ENCODE results near the gene FAM72B. TPM values are rescaled to one million over a fixed set of nuclear protein-coding genes. Genes with fewer than 3 reads are reported as not detected.
"Not testable (repeated sequence)": the region's sequence is repeated elsewhere in the genome, so short reads cannot be mapped to it uniquely, and the experiment has no call there.

FAM72B gene
- total and polyA plus RNA-seq, 2 of the 4 experiments (the other 2 are of a cell fraction) = 1.6 to 2.2 TPM

DNA sequence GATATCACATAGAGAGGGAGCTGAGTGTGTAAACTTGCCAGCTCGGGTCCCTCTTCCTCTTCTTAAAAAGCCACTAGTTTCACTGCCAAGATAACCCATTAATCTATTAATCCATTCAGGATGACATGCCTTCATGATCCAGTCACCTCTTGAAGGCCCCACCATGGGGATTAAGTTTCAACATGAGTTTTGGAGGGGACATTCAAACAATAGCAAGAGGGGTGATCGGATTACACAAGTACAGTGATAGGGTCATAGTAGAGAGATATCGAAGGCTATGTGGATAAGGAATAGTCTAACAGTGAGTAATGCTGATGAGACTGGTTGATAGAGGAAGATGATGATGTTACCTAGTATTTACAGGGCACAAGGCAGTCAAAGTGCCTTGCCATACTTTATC lies 18.8 kb upstream of the FAM72B start:
- H3K18ac ChIP-seq (ENCODE audit: low read depth, low read length); BruUV-seq (replicated peaks); H3K56ac ChIP-seq (ENCODE audit: extremely low read depth, insufficient read depth, low read length); H3K23ac ChIP-seq (ENCODE audit: low read depth, low read length); ATAC-seq (ENCODE audit: low read depth); H4K20me1 ChIP-seq (ENCODE audit: insufficient read depth, low read length); H4K8ac ChIP-seq (ENCODE audit: low read depth in 2 of 2, low read length in 2 of 2); H2BK5ac ChIP-seq (ENCODE audit: low read depth, low read length, poor library complexity, severe bottlenecking); H3K27me3 ChIP-seq (ENCODE audit: control insufficient read depth, insufficient read depth, low read length); H2BK120ac ChIP-seq (ENCODE audit: low read depth, low read length); H3K36me3 ChIP-seq (ENCODE audit: control insufficient read depth, insufficient read depth, low read length); H3K79me1 ChIP-seq (ENCODE audit: low read depth in 1 of 2, low read length in 2 of 2); DNase-seq; intact Hi-C loops (cut with micrococcal nuclease); H2AFZ ChIP-seq (replicated peaks; ENCODE audit: low read length, poor library complexity); H3K9ac ChIP-seq (ENCODE audit: low read depth, low read length); H2BK20ac ChIP-seq (ENCODE audit: low read depth, low read length); H3K4me2 ChIP-seq (ENCODE audit: low read depth, low read length); H3K4me3 ChIP-seq (ENCODE audit: insufficient read depth, low read depth, low read length); H3K4ac ChIP-seq (ENCODE audit: low read depth, low read length); in situ Hi-C loops (cut with MboI; ENCODE audit: low sequenced_read_pairs); CTCF ChIA-PET; H3K14ac ChIP-seq (replicated peaks; ENCODE audit: low read depth, low read length); H3K9me3 ChIP-seq (ENCODE audit: control insufficient read depth, insufficient read depth, low read length); H3K9me1 ChIP-seq (ENCODE audit: insufficient read depth, low read length); H2BK15ac ChIP-seq (ENCODE audit: low read depth, low read length); H3K27ac ChIP-seq (ENCODE audit: insufficient read depth, low read length); H2AK5ac ChIP-seq (ENCODE audit: low read depth, low read length); H3K4me1 ChIP-seq (ENCODE audit: control insufficient read depth, insufficient read depth, low read length); dilution Hi-C loops (cut with HindIII; ENCODE audit: low sequenced_read_pairs, unreplicated experiment); H4K91ac ChIP-seq (ENCODE audit: insufficient read depth, low read depth, low read length); POLR2A ChIA-PET (ENCODE audit: unreplicated experiment); H4K5ac ChIP-seq (ENCODE audit: low read depth, low read length); H2AK9ac ChIP-seq (replicated peaks; ENCODE audit: low read depth, low read length, poor library complexity): not testable (repeated sequence)
- WGBS, 2 experiments (ENCODE audit: extremely low coverage in 2 of 2, insufficient read length in 1 of 2) = no CpG with 5 or more reads among the region's 3 CpGs

- H3K14ac ChIP-seq (replicated peaks; ENCODE audit: low read depth, low read length); H2BK120ac ChIP-seq (ENCODE audit: low read depth, low read length); H3K36me3 ChIP-seq (ENCODE audit: control insufficient read depth, insufficient read depth, low read length); H3K27ac ChIP-seq (ENCODE audit: insufficient read depth, low read length); H3K9me1 ChIP-seq (ENCODE audit: insufficient read depth, low read length); in situ Hi-C loops (cut with MboI; ENCODE audit: low sequenced_read_pairs); H3K27me3 ChIP-seq (ENCODE audit: control insufficient read depth, insufficient read depth, low read length); H3K4me3 ChIP-seq (ENCODE audit: insufficient read depth, low read depth, low read length); H2AFZ ChIP-seq (replicated peaks; ENCODE audit: low read length, poor library complexity); H3K79me1 ChIP-seq (ENCODE audit: low read depth in 1 of 2, low read length in 2 of 2); POLR2A ChIA-PET (ENCODE audit: unreplicated experiment); H3K23ac ChIP-seq (ENCODE audit: low read depth, low read length); H3K9me3 ChIP-seq (ENCODE audit: control insufficient read depth, insufficient read depth, low read length); H2BK15ac ChIP-seq (ENCODE audit: low read depth, low read length); H3K4ac ChIP-seq (ENCODE audit: low read depth, low read length); H3K4me1 ChIP-seq (ENCODE audit: control insufficient read depth, insufficient read depth, low read length); H2AK9ac ChIP-seq (replicated peaks; ENCODE audit: low read depth, low read length, poor library complexity); intact Hi-C loops (cut with micrococcal nuclease); CTCF ChIA-PET; H2BK20ac ChIP-seq (ENCODE audit: low read depth, low read length); H3K9ac ChIP-seq (ENCODE audit: low read depth, low read length); H4K91ac ChIP-seq (ENCODE audit: insufficient read depth, low read depth, low read length); H4K8ac ChIP-seq (ENCODE audit: low read depth in 2 of 2, low read length in 2 of 2); H2AK5ac ChIP-seq (ENCODE audit: low read depth, low read length); H3K56ac ChIP-seq (ENCODE audit: extremely low read depth, insufficient read depth, low read length); H4K20me1 ChIP-seq (ENCODE audit: insufficient read depth, low read length); H4K5ac ChIP-seq (ENCODE audit: low read depth, low read length); H3K18ac ChIP-seq (ENCODE audit: low read depth, low read length); dilution Hi-C loops (cut with HindIII; ENCODE audit: low sequenced_read_pairs, unreplicated experiment): not testable (repeated sequence)
- Histone ChIP-seq H3K4me2 (ENCODE audit: low read depth, low read length) (peak overlapping the region; percentile 63; the same call in 1 of the 2 replicates), H2BK5ac (ENCODE audit: low read depth, low read length, poor library complexity, severe bottlenecking) (peak overlapping the region; percentile 13)
- TSS peak; percentile 14 for BruUV-seq (replicated peaks)
- ATAC-seq (ENCODE audit: low read depth) = peak; percentile 72
- DNase-seq = peak; percentile 69
- no CpG with 5 or more reads among the region's 13 CpGs for WGBS, 2 experiments (ENCODE audit: extremely low coverage in 2 of 2, insufficient read length in 1 of 2)
These were observed 17.1 kb upstream of the FAM72B start for GRCh38 chr1:121200985-121201981.
